ENCODE results near the gene COLGALT1.

COLGALT1 gene

DNA sequence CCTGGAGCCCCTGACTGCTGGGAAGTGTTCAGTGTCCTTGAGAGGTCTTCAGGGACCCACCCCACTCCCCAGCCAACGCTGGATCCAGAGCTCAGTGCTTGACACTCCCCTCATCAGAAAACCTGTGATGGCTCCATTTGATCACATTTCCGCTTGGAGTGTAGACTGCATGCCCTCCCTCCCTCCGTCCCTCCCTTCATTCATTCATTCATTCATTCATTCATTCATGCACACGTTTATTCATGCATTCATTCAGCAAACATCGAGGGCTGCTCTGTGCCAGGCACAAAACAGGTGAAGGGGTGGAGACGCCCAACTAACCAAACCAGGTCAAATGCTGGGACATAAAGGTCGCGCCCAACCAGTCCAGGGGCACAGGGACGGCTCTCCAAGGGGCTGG, 30.3 kb upstream of the COLGALT1 start:
- no peak for FAIRE-seq
- no peak for DNase-seq (ENCODE audit: insufficient read length, low spot score)
- TF ChIP-seq POLR2A (IDR thresholded peaks at IDR 0.05; ENCODE audit: low read depth, low read length), result no peak

GRCh38 chr19:17526922-17527321, 28.5 kb upstream of the COLGALT1 start:
- DNase-seq (ENCODE audit: insufficient read length, low spot score) (no peak), FAIRE-seq (no peak)
- no peak for TF ChIP-seq POLR2A (IDR thresholded peaks at IDR 0.05; ENCODE audit: low read depth, low read length)

DNA sequence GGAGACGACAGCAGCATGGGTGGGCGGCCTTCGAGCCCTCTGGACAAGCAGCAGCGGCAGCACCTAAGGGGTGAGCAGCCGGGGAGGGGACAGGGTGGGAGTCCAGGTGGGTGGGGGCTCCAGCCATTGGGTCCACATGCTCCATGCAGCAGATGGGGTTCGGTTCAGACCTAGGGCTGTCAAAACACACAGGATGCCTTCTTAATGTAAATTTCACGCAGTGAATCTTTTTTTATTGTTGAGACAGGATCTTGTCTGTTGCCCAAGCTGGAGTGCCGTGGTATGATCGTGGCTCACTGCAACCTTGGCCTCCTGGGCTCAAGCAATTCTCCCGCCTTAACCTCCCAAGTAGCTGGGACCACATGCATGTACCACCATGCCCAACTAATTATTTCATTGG, 28.1 kb upstream of the COLGALT1 start:
- FAIRE-seq, result no peak
- DNase-seq (ENCODE audit: insufficient read length, low spot score), result no peak
- no peak for TF ChIP-seq POLR2A (IDR thresholded peaks at IDR 0.05; ENCODE audit: low read depth, low read length)

DNA sequence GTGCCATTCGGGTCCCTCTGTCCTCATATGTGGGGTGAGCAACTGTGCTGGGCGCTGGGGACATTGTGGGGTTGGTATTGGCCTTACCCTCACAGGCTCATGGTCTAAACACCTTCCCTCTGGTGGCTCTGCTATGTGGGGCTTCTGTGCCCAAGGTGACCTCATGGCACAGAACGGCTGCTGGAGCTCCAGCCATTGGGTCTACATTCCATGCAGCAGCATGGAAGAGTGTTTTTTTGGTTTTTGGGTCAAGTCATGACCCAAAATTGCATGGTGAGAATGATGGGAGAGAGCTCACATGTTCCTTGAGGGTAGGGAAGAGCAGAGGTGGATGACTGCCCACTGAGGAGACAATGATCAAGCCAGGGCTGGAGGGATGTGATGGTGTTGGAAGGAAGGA, 26.8 kb upstream of the COLGALT1 start:
- TF ChIP-seq POLR2A (IDR thresholded peaks at IDR 0.05; ENCODE audit: low read depth, low read length), result no peak
- FAIRE-seq (no peak), DNase-seq (ENCODE audit: insufficient read length, low spot score) (no peak)

GRCh38 chr19:17529239-17530158, 25.9 kb upstream of the COLGALT1 start:
- FAIRE-seq, result no peak
- DNase-seq (ENCODE audit: insufficient read length, low spot score), result no peak
- TF ChIP-seq POLR2A (IDR thresholded peaks at IDR 0.05; ENCODE audit: low read depth, low read length), result no peak

- no peak for TF ChIP-seq POLR2A (IDR thresholded peaks at IDR 0.05; ENCODE audit: low read depth, low read length)
- DNase-seq (ENCODE audit: insufficient read length, low spot score) (no peak), FAIRE-seq (no peak)
These were observed 24.9 kb upstream of the COLGALT1 start for GRCh38 chr19:17530586-17530985.

GRCh38 chr19:17532116-17532515, 23.3 kb upstream of the COLGALT1 start:
- FAIRE-seq (no peak), DNase-seq (ENCODE audit: insufficient read length, low spot score) (no peak)
- no peak for TF ChIP-seq POLR2A (IDR thresholded peaks at IDR 0.05; ENCODE audit: low read depth, low read length)

DNA sequence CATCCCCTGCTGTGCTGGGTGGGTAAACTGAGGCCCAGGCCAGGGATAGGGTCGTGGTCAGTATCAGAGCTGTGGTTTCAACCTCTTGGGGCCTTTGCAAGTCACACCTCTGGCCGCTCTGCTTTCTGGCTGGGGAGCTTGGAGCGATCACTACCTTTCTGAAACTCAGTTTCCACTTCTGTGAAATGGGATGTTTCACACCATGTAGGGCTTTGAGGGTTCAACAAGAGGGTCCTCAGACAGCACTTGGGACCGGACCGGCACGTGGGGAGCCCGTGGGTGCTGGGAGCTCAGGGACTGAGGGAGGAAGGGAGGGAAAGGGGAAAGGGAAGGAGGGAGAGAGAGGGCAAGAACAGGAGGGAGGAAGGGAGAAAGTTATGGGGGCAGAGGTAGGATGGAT, 22.9 kb upstream of the COLGALT1 start:
- no peak for TF ChIP-seq POLR2A (IDR thresholded peaks at IDR 0.05; ENCODE audit: low read depth, low read length)
- no peak for FAIRE-seq
- DNase-seq (ENCODE audit: insufficient read length, low spot score), result no peak

- DNase-seq (ENCODE audit: insufficient read length, low spot score) (no peak), FAIRE-seq (no peak)
- TF ChIP-seq POLR2A (IDR thresholded peaks at IDR 0.05; ENCODE audit: low read depth, low read length), result no peak
These were observed 20.7 kb upstream of the COLGALT1 start for GRCh38 chr19:17534767-17535166.

DNA sequence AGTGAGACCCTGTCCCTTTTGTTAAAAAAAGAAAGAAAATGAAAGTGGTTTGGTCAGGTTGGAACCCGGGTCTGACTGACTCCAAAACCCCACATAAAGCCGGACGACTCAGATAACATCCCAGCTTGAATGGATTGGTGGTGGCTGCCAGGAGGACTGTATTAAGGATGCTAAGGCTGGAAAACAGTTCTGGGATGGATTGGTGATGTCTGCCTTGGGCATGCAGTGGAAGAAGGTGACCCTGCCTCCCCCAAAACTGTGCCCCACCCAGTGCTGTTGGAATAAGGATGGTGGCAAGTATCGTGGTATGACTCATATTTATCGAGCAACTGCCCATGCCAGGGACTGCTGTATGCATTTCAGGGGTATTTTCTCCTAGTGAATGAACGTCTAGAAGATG, 18.5 kb upstream of the COLGALT1 start:
- FAIRE-seq (no peak), DNase-seq (ENCODE audit: insufficient read length, low spot score) (no peak)
- no peak for TF ChIP-seq POLR2A (IDR thresholded peaks at IDR 0.05; ENCODE audit: low read depth, low read length)

GRCh38 chr19:17538684-17539237, 16.7 kb upstream of the COLGALT1 start:
- DNase-seq (ENCODE audit: insufficient read length, low spot score), result no peak
- TF ChIP-seq POLR2A (IDR thresholded peaks at IDR 0.05; ENCODE audit: low read depth, low read length), result no peak
- no peak for FAIRE-seq

- TF ChIP-seq POLR2A (IDR thresholded peaks at IDR 0.05; ENCODE audit: low read depth, low read length), result 0 out of 2 replicates have a peak, but pooled peaks have one; percentile 9
- peak; percentile 70 for DNase-seq (ENCODE audit: insufficient read length, low spot score)
- no peak for FAIRE-seq
These were observed 16.0 kb upstream of the COLGALT1 start for GRCh38 chr19:17539238-17540117.

DNA sequence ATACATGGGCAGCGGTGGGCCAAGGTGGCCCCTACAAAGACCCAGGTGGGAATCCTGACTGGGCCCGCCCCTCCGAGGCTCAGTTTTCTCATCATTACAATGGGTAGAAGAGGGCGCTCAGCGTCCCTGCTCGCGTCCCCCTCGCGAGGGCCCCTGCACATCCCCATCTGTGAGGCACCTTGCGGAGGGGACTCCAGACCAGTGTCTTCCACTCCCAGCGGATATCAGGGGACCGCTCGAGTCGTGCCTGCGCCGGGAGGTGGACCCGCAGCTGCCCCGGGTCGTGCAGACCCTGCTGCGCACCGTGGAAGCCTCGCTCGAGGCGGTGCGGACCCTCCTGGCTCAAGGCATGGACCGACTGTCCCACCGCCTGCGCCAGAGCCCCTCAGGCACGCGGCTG, 15.3 kb upstream of the COLGALT1 start:
- FAIRE-seq (no peak), DNase-seq (ENCODE audit: insufficient read length, low spot score) (no peak)
- TF ChIP-seq POLR2A (IDR thresholded peaks at IDR 0.05; ENCODE audit: low read depth, low read length), result no peak

DNA sequence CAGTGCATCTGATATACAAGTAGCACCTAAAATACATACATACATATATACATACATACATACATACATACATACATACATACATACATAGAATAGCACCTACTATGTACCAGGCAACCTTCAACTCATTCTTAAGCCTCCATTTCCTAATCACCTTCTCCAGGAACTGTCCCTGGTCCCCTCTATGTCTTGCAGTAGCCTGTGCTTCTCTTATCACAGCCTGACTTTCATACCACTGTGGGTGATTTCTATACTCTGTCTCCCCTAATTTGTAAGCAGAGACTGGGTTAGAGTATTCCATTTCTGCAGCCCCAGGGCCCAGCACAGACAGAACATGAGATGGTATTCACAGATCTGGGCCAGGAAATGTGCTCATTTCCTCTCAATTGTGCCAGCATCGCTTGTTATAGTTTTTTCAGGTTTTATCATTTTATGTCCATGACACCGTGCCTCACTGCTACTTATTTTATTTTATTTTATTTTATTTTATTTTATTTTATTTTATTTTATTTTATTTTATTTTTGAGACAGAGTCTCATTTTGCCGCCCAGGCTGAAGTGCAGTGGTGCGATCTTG, 14.2 kb upstream of the COLGALT1 start:
- FAIRE-seq, result no peak

More for the DNA sequence above, 14.2 kb upstream of the COLGALT1 start:
- DNase-seq (ENCODE audit: insufficient read length, low spot score), result no peak
- TF ChIP-seq POLR2A (IDR thresholded peaks at IDR 0.05; ENCODE audit: low read depth, low read length), result no peak

Data from H54 (cell line).